Mesothelial cell of epicardium (in vitro differentiated cells): ENCODE data around the gene CDCP1. TPM values are rescaled to one million over a fixed set of nuclear protein-coding genes. Genes with fewer than 3 reads are reported as not detected.

ENCODE experiments used
- DNase-seq, 2 experiments: peaks; one replicate each; pipeline ENCODE4 v3.0.0; 2021; ENCODE audit warnings: low spot score in 2 of 2; ENCODE audit not compliant: unreplicated experiment in 2 of 2
- H3K27ac Mint-ChIP-seq: 2 replicates; pipeline ENCODE4 v1.8.0; 2021; ENCODE audit warnings: mixed read lengths
- H3K27me3 Mint-ChIP-seq: 2 replicates; pipeline ENCODE4 v1.8.0; 2021; ENCODE audit warnings: low read depth, mixed read lengths
- H3K36me3 Mint-ChIP-seq: 2 replicates; pipeline ENCODE4 v1.8.0; 2021; ENCODE audit warnings: mixed read lengths
- H3K4me1 Mint-ChIP-seq: 2 replicates; pipeline ENCODE4 v1.8.0; 2021; ENCODE audit warnings: mixed read lengths
- H3K4me3 Mint-ChIP-seq: 2 replicates; pipeline ENCODE4 v1.8.0; 2021; ENCODE audit warnings: mild to moderate bottlenecking, moderate library complexity, mixed read lengths
- H3K9me3 Mint-ChIP-seq: 2 replicates; pipeline ENCODE4 v1.8.0; 2021; ENCODE audit warnings: mixed read lengths
- CTCF ChIP-seq: fragments of 200-600 bp; sonication (generic); IDR thresholded peaks from one replicate; pipeline ENCODE4 v1.5.0; 2021; ENCODE audit warnings: antibody characterized with exemption; ENCODE audit not compliant: unreplicated experiment
- total RNA-seq: library from RNA; stranded (reverse); gene quantifications from 3 replicates; pipeline ENCODE4 v1.2.1, GENCODE V29; 2021

Gene CDCP1
- total RNA-seq, 1 donor from 2014 or later = 1.3 TPM

GRCh38 chr3:45178183-45179023 is 32.2 kb upstream of the CDCP1 start:
- Mint-ChIP-seq H3K27me3 (no peaks in the 10 kb centered on the region), H3K9me3 (no peaks in the 10 kb centered on the region), H3K4me1 (peaks cover 34% of the 10 kb centered on the region), H3K36me3 (no peaks in the 10 kb centered on the region), H3K27ac (no peak overlapping the region), H3K4me3 (no peak overlapping the region)
- TF ChIP-seq CTCF = no peak
- no peak for DNase-seq

GRCh38 chr3:45176912-45177311 is 30.7 kb upstream of the CDCP1 start:
- TF ChIP-seq CTCF = no peak
- no peaks in the 10 kb centered on the region for H3K36me3 Mint-ChIP-seq
- H3K9me3 Mint-ChIP-seq = no peaks in the 10 kb centered on the region
- no peak for DNase-seq
- H3K4me3 Mint-ChIP-seq = no peak overlapping the region
- peaks cover 21% of the 10 kb centered on the region for H3K4me1 Mint-ChIP-seq
- H3K27ac Mint-ChIP-seq = no peak overlapping the region
- no peaks in the 10 kb centered on the region for H3K27me3 Mint-ChIP-seq

GRCh38 chr3:45174234-45174633 is 28.1 kb upstream of the CDCP1 start:
- no peak overlapping the region for H3K27ac Mint-ChIP-seq
- no peak for DNase-seq
- TF ChIP-seq CTCF = no peak
- peaks cover 1% of the 10 kb centered on the region for H3K27me3 Mint-ChIP-seq
- no peak overlapping the region for H3K4me3 Mint-ChIP-seq
- H3K9me3 Mint-ChIP-seq = no peaks in the 10 kb centered on the region
- H3K36me3 Mint-ChIP-seq = no peaks in the 10 kb centered on the region
- H3K4me1 Mint-ChIP-seq = peaks cover 13% of the 10 kb centered on the region

- H3K36me3 Mint-ChIP-seq = no peaks in the 10 kb centered on the region
- DNase-seq = no peak
- H3K4me3 Mint-ChIP-seq = no peak overlapping the region
- TF ChIP-seq CTCF = no peak
- no peak overlapping the region for H3K27ac Mint-ChIP-seq
- peaks cover 1% of the 10 kb centered on the region for H3K27me3 Mint-ChIP-seq
- peaks cover 13% of the 10 kb centered on the region for H3K4me1 Mint-ChIP-seq
- H3K9me3 Mint-ChIP-seq = no peaks in the 10 kb centered on the region
These were observed 27.6 kb upstream of the CDCP1 start for GRCh38 chr3:45173776-45174175.

- Mint-ChIP-seq H3K36me3 (no peaks in the 10 kb centered on the region), H3K27ac (no peak overlapping the region), H3K27me3 (peaks cover 1% of the 10 kb centered on the region), H3K4me3 (no peak overlapping the region), H3K4me1 (peaks cover 17% of the 10 kb centered on the region), H3K9me3 (peaks cover 1% of the 10 kb centered on the region)
- no peak for DNase-seq
- TF ChIP-seq CTCF = no peak
These were observed 25.1 kb upstream of the CDCP1 start for GRCh38 chr3:45171283-45171682.
